KOPT-K1 (cell line): ENCODE measurements around the gene ALB.

ENCODE experiments used
- H3K27ac ChIP-seq: fragments of 200-600 bp; sonication (generic); 2 replicates; pipeline ENCODE4 v1.5.1; 2016; ENCODE audit warnings: antibody characterized with exemption, mild to moderate bottlenecking, low read depth, low read length; ENCODE audit not compliant: poor library complexity, severe bottlenecking
- H3K36me3 ChIP-seq: fragments of 200-600 bp; sonication (generic); 2 replicates; pipeline ENCODE4 v1.5.1; 2017; ENCODE audit warnings: antibody characterized with exemption, mild to moderate bottlenecking, low read length, moderate library complexity; ENCODE audit not compliant: insufficient read depth
- H3K9me3 ChIP-seq: fragments of 200-600 bp; sonication (generic); 2 replicates; pipeline ENCODE4 v1.5.1; 2017; ENCODE audit warnings: antibody characterized with exemption, low read length, mild to moderate bottlenecking; ENCODE audit not compliant: insufficient read depth, poor library complexity, severe bottlenecking

Gene ALB

GRCh38 chr4:73470728-73471127 is 66.6 kb downstream of the ALB start:
- Histone ChIP-seq H3K36me3 (no peaks in the 10 kb centered on the region), H3K9me3 (peaks cover 27% of the 10 kb centered on the region), H3K27ac (no peak overlapping the region)
